IPS DF 6.9 (cell line): ENCODE results near the gene RAPGEF3.

Experiments
- DNase-seq: peaks from one replicate; pipeline ENCODE4 v3.0.0-alpha.2; 2013; ENCODE audit warnings: low read depth, low spot score
- H3K27ac ChIP-seq: one replicate; pipeline ENCODE4 v1.5.1; 2013; ENCODE audit warnings: low read length, control low read depth
- H3K27me3 ChIP-seq: 2 replicates; pipeline ENCODE4 v1.6.1; 2013; ENCODE audit warnings: mild to moderate bottlenecking, low read length; ENCODE audit not compliant: control insufficient read depth, insufficient read depth
- H3K36me3 ChIP-seq: 2 replicates; pipeline ENCODE4 v1.6.1; 2013; ENCODE audit warnings: low read length; ENCODE audit not compliant: control insufficient read depth, insufficient read depth
- H3K4me1 ChIP-seq: 2 replicates; pipeline ENCODE4 v1.6.1; 2013; ENCODE audit warnings: low read length; ENCODE audit not compliant: control insufficient read depth, insufficient read depth
- H3K4me3 ChIP-seq: 2 replicates; pipeline ENCODE4 v1.5.1; 2013; ENCODE audit warnings: mild to moderate bottlenecking, low read length
- H3K9me3 ChIP-seq: 2 replicates; pipeline ENCODE4 v1.6.1; 2013; ENCODE audit warnings: low read length, inconsistent platforms; ENCODE audit not compliant: control insufficient read depth, insufficient read depth
- WGBS: extraction: QIAGEN DNeasy Blood & Tissue Kit; methylation state at CpG from one replicate; pipeline ENCODE4 v1.1.7; 2013; ENCODE audit warnings: mixed read lengths, missing lambda C conversion rate; ENCODE audit not compliant: insufficient read length, insufficient coverage; 5-methylcytosine and 5-hydroxymethylcytosine counted together

Gene RAPGEF3

DNA sequence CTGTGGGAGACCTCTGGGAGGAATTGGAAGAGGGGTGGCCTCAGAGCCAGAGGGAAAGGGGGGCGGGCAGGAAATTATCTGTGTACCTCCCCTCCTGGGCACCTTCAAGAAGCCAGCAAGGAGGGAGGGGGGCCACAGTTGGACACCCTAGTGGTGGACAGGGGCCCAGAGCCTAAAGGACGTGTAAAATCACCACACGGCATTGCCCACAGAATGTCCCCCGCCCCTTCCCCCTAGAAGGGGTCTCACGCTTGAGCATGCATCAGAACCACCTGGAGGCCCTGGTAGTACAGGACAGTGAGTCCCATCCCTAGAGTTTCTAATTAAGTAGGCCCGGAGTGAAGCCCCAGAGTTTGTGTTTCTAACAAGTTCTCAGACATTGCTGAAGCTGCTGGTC, 41.6 kb downstream of the RAPGEF3 start:
- H3K27me3 ChIP-seq, result no peaks in the 10 kb centered on the region
- WGBS, result no CpG with 5 or more reads among the region's 6 CpGs
- DNase-seq, result no peak
- no peaks in the 10 kb centered on the region for H3K9me3 ChIP-seq
- H3K27ac ChIP-seq, result no peak overlapping the region
- H3K4me1 ChIP-seq, result peaks cover 3% of the 10 kb centered on the region; the same call in 1 of the 2 replicates
- H3K36me3 ChIP-seq, result no peaks in the 10 kb centered on the region
- no peak overlapping the region for H3K4me3 ChIP-seq

DNA sequence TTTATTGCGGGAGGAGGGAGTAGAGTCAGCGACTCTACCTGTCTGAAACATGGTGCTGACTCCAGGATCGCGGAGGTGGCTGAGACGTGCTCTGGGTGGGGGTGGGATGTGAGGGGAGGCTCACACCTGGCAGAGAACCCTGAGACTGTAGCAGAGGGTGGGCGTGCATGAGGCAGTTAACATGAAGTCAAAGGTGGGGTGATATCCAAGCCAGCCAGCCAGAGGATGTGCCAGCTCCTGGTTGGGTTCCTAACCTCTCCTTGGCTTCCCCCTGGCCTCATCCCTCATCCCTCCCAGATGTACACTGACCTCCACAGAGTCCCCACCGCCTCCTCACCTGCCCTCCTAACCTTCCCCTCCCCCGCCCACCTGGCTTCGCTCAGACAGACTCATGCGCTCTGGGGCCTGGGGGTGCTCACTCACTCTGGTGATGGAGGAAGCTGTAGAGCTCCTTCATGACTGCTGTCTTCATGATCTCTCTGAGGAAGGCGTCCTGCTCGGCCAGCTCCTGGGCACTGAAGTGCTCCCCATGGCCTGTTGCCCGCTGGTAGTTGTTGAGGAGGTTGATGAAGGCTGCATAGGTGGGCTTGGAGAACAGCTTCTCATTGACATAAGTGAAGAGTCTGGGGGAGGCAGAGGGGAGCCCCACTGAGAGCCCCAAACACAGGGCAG, 42.7 kb downstream of the RAPGEF3 start:
- WGBS, result no CpG with 5 or more reads among the region's 13 CpGs
- H3K9me3 ChIP-seq, result no peaks in the 10 kb centered on the region
- DNase-seq, result no peak
- no peak overlapping the region for H3K27ac ChIP-seq
- H3K4me3 ChIP-seq, result no peak overlapping the region
- peaks cover 3% of the 10 kb centered on the region; the same call in 1 of the 2 replicates for H3K4me1 ChIP-seq
- H3K36me3 ChIP-seq, result no peaks in the 10 kb centered on the region
- no peaks in the 10 kb centered on the region for H3K27me3 ChIP-seq

DNA sequence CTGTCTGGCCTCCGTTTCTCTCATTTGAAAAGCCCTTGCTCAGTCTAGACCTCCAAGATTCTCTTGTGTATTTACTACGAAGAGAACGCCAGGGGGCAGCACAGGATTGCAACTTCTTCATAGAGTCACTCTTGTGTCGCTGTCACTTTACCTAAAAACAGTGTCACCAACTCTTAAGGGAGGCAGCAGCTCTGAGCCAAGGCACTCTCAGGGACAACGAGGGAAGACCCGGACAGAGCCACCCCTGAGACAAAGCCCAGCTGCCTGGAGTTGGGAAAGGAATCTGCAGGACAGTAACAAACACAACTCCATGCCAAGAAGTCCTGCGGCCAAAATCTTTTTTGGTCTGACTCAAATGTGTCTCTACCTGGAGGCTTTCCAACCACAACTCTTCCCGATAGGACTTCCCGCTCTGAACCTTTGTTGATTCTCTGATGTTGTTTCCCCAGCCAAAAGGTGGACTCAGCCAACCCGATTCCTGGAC, 43.2 kb downstream of the RAPGEF3 start:
- Histone ChIP-seq H3K36me3 (no peaks in the 10 kb centered on the region), H3K9me3 (no peaks in the 10 kb centered on the region), H3K4me1 (peaks cover 3% of the 10 kb centered on the region; the same call in 1 of the 2 replicates), H3K4me3 (no peak overlapping the region), H3K27ac (no peak overlapping the region), H3K27me3 (no peaks in the 10 kb centered on the region)
- no CpG with 5 or more reads among the region's 10 CpGs for WGBS
- DNase-seq, result peak; percentile 70

DNA sequence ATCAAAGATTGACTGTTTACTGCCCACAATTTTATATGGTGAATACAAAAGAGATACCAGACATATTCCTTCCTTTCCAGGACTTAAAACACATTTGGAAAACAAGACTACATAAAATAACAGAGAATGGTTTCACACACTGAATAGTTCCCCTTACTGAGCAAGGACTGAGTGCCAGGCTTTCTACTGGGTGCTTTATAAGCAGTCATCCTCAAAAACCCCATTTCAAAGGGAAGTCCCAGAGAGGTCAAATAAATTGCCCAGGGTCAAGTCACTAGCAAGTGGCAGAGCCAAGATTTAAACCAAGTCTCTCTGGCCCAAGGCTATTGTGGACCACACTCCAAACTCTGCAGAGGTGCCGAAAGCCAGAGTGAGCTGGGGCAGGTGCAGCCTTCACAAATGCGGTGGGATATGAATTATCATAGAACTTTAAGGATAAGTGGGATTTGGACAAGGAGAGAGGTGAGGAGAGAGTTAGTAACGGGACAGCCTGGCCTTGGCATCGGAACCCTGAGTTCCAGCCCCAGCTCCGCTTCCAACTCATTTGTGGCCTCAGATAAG, 43.8 kb downstream of the RAPGEF3 start:
- Histone ChIP-seq H3K4me3 (no peak overlapping the region), H3K9me3 (no peaks in the 10 kb centered on the region), H3K36me3 (no peaks in the 10 kb centered on the region), H3K4me1 (peaks cover 3% of the 10 kb centered on the region; the same call in 1 of the 2 replicates), H3K27me3 (no peaks in the 10 kb centered on the region), H3K27ac (no peak overlapping the region)
- WGBS, result no CpG with 5 or more reads among the region's 5 CpGs
- no peak for DNase-seq

DNA sequence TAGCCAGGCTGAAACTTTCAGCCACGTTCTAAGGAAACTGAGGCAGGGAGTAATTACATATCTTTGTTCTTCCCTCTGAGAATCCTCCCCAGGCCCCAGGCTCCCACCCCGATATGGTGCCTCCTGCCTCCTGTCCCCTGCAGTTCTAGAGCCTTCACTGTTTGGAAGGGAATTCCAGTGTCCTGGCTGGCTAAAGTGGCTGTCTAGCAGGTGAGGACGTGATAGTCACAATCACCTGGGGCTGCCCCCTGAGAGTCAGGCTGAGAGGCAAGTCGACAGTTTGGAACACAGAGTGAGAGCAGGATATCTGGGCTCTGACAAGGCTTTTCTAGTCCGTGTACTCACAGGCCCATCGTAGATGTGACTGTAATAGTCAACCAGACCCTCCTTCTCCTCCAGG, 46.5 kb downstream of the RAPGEF3 start:
- H3K36me3 ChIP-seq, result no peaks in the 10 kb centered on the region
- WGBS, result no CpG with 5 or more reads among the region's 6 CpGs
- H3K27ac ChIP-seq, result no peak overlapping the region
- DNase-seq, result no peak
- no peaks in the 10 kb centered on the region for H3K9me3 ChIP-seq
- H3K27me3 ChIP-seq, result no peaks in the 10 kb centered on the region
- H3K4me3 ChIP-seq, result no peak overlapping the region
- peaks cover 3% of the 10 kb centered on the region; the same call in 1 of the 2 replicates for H3K4me1 ChIP-seq

DNA sequence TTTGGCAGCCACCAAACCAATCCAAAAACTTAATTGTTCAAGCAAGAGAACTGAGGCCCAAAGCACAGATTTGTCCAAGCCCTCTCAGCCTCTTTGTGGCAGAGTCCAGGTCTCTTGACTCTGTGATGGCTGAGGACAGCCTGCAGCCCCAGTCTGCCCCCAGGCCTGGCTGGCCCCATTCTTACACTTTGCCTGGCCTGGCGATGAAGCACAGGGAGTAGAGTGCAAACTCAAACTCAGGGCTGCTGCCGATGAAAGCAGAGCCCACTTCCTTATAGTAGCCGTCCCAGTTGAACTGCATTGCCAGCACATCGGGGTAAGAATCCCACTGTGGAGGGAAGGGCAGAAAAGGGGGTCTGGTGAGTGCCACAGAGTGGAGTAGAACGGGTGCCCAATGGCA, 47.2 kb downstream of the RAPGEF3 start:
- Histone ChIP-seq H3K9me3 (no peaks in the 10 kb centered on the region), H3K27me3 (no peaks in the 10 kb centered on the region), H3K4me3 (no peak overlapping the region), H3K36me3 (no peaks in the 10 kb centered on the region), H3K27ac (no peak overlapping the region), H3K4me1 (peaks cover 3% of the 10 kb centered on the region; the same call in 1 of the 2 replicates)
- DNase-seq, result no peak
- no CpG with 5 or more reads among the region's 5 CpGs for WGBS

DNA sequence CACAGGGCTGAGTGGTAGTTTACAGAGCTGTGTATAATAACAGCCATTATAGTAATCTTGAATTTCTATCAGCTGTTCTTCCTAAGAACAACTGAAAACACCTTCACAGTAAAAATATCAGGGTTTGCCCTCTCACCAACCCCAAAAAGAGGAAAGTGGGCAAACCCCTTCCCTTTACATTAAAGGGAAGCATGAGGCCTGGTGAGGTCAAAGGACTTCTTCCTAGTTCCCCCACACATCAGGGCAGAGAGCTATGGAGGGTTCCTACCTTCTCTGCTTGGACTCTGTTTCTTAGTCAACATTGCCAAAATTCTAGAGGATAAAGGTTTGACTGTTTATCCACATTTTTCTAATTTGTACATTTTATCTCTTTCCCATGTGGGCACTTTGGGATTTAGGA, 48.4 kb downstream of the RAPGEF3 start:
- Histone ChIP-seq H3K36me3 (no peaks in the 10 kb centered on the region), H3K27me3 (no peaks in the 10 kb centered on the region), H3K9me3 (no peaks in the 10 kb centered on the region), H3K4me3 (no peak overlapping the region), H3K4me1 (no peaks in the 10 kb centered on the region), H3K27ac (no peak overlapping the region)
- no peak for DNase-seq

DNA sequence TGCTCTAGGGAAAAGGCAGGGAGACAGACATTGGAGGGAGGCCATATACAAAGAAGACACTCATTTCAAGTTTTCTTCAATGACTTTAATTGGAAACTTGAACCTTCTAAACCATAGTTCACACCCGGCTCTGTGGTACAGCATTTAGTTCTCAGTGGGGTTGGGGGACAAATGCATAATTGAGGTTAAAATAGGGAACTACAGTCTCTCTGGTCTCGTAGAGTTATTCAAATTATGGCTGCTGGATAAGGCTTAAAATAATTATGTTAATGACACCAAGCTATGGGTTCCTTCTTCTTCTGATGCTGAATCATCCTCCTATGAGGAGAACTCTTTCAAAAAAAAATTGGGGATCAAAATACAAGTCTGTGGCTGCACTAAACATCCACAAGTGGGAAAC, 49.0 kb downstream of the RAPGEF3 start:
- H3K27me3 ChIP-seq, result no peaks in the 10 kb centered on the region
- no peaks in the 10 kb centered on the region for H3K4me1 ChIP-seq
- no peaks in the 10 kb centered on the region for H3K9me3 ChIP-seq
- H3K4me3 ChIP-seq, result no peak overlapping the region
- H3K27ac ChIP-seq, result no peak overlapping the region
- H3K36me3 ChIP-seq, result no peaks in the 10 kb centered on the region
- no CpG with 5 or more reads among the region's 2 CpGs for WGBS
- no peak for DNase-seq

DNA sequence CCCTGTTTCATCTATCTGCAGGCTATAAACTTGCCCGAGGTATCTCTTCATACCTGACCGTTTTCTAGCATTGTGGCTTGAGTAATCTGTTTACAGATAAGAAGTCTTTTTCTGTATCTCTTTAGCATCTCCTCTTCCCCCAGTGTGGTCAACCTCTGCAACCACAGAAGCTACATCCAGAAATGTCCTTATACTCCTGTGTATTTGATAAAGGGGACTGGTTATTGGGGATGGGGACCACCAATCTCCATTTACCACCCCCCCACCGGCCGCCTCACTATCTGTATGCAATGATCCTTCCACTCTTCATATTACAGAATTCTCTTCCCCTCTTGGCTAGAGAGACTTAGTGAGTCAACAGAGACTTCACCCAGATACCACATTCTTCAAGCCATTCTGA, 49.4 kb downstream of the RAPGEF3 start:
- no peaks in the 10 kb centered on the region for H3K36me3 ChIP-seq
- no peaks in the 10 kb centered on the region for H3K9me3 ChIP-seq
- no peaks in the 10 kb centered on the region for H3K27me3 ChIP-seq
- no peak overlapping the region for H3K27ac ChIP-seq
- no peak overlapping the region for H3K4me3 ChIP-seq
- WGBS, result no CpG with 5 or more reads among the region's 4 CpGs
- no peaks in the 10 kb centered on the region for H3K4me1 ChIP-seq
- no peak for DNase-seq

DNA sequence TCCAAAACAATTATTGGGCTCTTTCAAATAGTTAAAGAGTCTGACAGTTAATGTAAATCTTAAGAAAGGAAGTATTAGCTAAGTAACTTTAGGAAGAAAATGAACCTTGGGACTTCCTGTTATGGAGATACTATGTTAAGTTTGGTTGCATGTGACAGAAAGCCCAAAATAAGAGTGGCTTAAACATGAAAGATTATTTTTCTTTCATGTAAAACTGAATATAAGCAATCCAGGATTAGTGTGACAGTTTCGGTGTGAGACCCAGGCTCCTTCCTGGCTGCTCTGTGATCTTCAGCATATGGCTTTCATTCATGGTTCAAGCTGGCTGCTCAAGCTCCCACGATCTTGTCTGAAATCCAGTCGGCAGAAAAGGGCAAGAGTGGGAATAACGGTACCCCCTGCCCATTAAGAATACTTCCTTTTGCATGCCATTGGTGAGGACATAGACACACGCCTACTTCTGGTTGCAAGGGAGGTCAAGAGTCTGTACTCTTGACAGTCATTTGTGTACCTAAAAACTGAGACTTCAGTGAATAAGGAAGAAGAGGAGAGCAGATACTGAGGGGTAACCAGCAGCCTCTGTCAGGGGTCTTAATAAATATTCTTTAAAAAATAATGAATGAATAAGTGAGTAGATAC, 50.7 kb downstream of the RAPGEF3 start:
- no peak for DNase-seq
- H3K36me3 ChIP-seq, result no peaks in the 10 kb centered on the region
- no peak overlapping the region for H3K4me3 ChIP-seq
- no CpG with 5 or more reads among the region's 5 CpGs for WGBS
- H3K27ac ChIP-seq, result no peak overlapping the region
- no peaks in the 10 kb centered on the region for H3K9me3 ChIP-seq
- H3K27me3 ChIP-seq, result no peaks in the 10 kb centered on the region
- no peaks in the 10 kb centered on the region for H3K4me1 ChIP-seq
